ENCODE results near the gene LCE1C.

DNA sequence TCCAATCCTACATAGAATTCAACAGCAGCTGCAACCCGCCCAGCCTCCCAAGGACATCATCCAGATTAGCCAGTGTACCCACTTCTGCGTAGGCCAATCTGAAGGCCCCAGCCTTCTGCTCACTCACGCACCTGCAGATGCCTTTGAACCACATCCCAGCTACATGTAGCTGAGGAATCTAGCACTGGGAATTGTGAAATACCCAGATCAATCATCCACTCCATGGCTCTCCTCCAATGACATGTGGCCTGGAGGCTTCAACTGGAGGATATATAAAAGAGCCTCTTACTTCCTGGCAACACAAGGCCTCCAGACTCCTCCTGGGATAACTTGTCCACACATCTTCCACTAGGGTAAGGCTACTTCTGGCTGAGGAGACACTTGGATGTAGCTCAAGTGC is 36.1 kb upstream of the LCE1C start, which contains the start of gene LCE6A:
- TF ChIP-seq CTCF (IDR thresholded peaks at IDR 0.05): no peak
- TF ChIP-seq POLR2A (IDR thresholded peaks at IDR 0.05): no peak
